ENCODE measurements around the gene FNDC3B. TPM values are rescaled to one million over a fixed set of nuclear protein-coding genes. Genes with fewer than 3 reads are reported as not detected.
A peak's percentile ranks its signal among the peaks of the same experiment; 100 is the strongest.

Gene FNDC3B
- total and polyA plus RNA-seq, 9 of the 15 experiments (the other 6 are each of a cell fraction or from before 2014, with no cell fraction given): 7.0 to 35.8 (median 16.2) TPM

GRCh38 chr3:172106989-172107388 is 67.6 kb downstream of the FNDC3B start:
- peak; percentile 87 for FAIRE-seq
- 3% methylated on average over 7 of the region's 7 CpGs for WGBS (ENCODE audit: insufficient coverage, low coverage, missing lambda C conversion rate)
- Histone ChIP-seq H3K27me3 (ENCODE audit: control insufficient read depth in 2 of 2, insufficient read depth in 2 of 2, low read length in 2 of 2) (no peaks in the 10 kb centered on the region), H3K9ac (ENCODE audit: insufficient read depth in 1 of 2, low read depth in 2 of 2, low read length in 2 of 2) (peak overlapping the region; percentile 9 to 32; a peak in 2 of 4 replicates), H3K79me2 (ENCODE audit: control insufficient read depth, insufficient read depth, low read length) (peaks cover 94% of the 10 kb centered on the region), H3K4me3 (no peak overlapping the region), H2AFZ (ENCODE audit: low read depth, low read length) (peak overlapping the region; percentile 54), H3K36me3 (ENCODE audit: control insufficient read depth, insufficient read depth, low read length) (peaks cover 2% of the 10 kb centered on the region; the same call in 1 of the 3 replicates), H3K9me1 (ENCODE audit: control insufficient read depth, insufficient read depth, low read length) (no peaks in the 10 kb centered on the region), H4K20me1 (replicated peaks; ENCODE audit: control insufficient read depth, insufficient read depth, low read length) (0 out of 2 replicates have a peak, but pooled peaks cover 5% of the 10 kb centered on the region), H3K4me1 (replicated peaks in 1 of 2; ENCODE audit: control insufficient read depth in 2 of 2, insufficient read depth in 2 of 2, low read length in 2 of 2) (peaks cover 8 to 41% of the 10 kb centered on the region in 2 experiments), H3K9me3 (replicated peaks; ENCODE audit: control insufficient read depth, insufficient read depth, low read depth, low read length) (no peaks in the 10 kb centered on the region), H3K4me2 (ENCODE audit: insufficient read depth, low read length) (0 out of 2 replicates have a peak overlapping the region, but pooled peaks have one; percentile 11), H3K27ac (ENCODE audit: extremely low read depth, low read depth, low read length) (peak overlapping the region; percentile 47; the same call in 2 of the 3 replicates)
- ATAC-seq: peak; percentile 81
- intact Hi-C loops (cut with micrococcal nuclease) (loop anchor here (2.0 to 5.0 kb wide), 2 partner anchors 40 to 68 kb away; partner anchors contain the start of gene FNDC3B), in situ Hi-C loops (cut with MboI) (no loop called here)
- BruUV-seq (replicated peaks): no TSS peak
- ChIA-PET POLR2A (interaction anchor here (1.1 to 1.5 kb wide), 2 partner anchors 9 to 12 kb away, joined by 3 read pairs; no protein-coding TSS in a partner anchor), CTCF (ENCODE audit: low intra/inter-chr PET ratio) (no interaction called here)
- peak in 3 of 4 experiments; percentile 24 to 84 (median 72) for DNase-seq (ENCODE audit: extremely low read depth in 1 of 4, low spot score in 3 of 4)
- TF ChIP-seq JUN (IDR thresholded peaks at IDR 0.05; ENCODE audit: borderline replicate concordance, low read depth, low read length) (peak; percentile 46; the same call in 1 of the 2 replicates), JUN (CRISPR knock-in tag; IDR thresholded peaks at IDR 0.05; ENCODE audit: borderline replicate concordance) (no peak), CEBPB (tag; IDR thresholded peaks at IDR 0.05) (0 out of 2 replicates have a peak, but pooled peaks have one; percentile 21), TBL1XR1 (IDR thresholded peaks at IDR 0.05; ENCODE audit: low read length in 2 of 2) (peak in 1 of 2 experiments; percentile 64; a peak in 2 of 4 replicates), U2AF2 (optimal IDR thresholded peaks at IDR 0.05; ENCODE audit: low read depth, low read length) (no peak), FOSL1 (tag; conservative IDR thresholded peaks at IDR 0.05) (peak; percentile 41; the same call in 1 of the 2 replicates), TEAD4 (IDR thresholded peaks at IDR 0.05; ENCODE audit: low read length) (peak; percentile 77), TEAD4 (CRISPR knock-in tag; IDR thresholded peaks at IDR 0.05; ENCODE audit: borderline replicate concordance) (no peak), ZBTB1 (CRISPR knock-in tag; IDR thresholded peaks at IDR 0.05; ENCODE audit: borderline replicate concordance, low read depth) (peak; percentile 95)
- TF ChIP-seq, protein P1, sequence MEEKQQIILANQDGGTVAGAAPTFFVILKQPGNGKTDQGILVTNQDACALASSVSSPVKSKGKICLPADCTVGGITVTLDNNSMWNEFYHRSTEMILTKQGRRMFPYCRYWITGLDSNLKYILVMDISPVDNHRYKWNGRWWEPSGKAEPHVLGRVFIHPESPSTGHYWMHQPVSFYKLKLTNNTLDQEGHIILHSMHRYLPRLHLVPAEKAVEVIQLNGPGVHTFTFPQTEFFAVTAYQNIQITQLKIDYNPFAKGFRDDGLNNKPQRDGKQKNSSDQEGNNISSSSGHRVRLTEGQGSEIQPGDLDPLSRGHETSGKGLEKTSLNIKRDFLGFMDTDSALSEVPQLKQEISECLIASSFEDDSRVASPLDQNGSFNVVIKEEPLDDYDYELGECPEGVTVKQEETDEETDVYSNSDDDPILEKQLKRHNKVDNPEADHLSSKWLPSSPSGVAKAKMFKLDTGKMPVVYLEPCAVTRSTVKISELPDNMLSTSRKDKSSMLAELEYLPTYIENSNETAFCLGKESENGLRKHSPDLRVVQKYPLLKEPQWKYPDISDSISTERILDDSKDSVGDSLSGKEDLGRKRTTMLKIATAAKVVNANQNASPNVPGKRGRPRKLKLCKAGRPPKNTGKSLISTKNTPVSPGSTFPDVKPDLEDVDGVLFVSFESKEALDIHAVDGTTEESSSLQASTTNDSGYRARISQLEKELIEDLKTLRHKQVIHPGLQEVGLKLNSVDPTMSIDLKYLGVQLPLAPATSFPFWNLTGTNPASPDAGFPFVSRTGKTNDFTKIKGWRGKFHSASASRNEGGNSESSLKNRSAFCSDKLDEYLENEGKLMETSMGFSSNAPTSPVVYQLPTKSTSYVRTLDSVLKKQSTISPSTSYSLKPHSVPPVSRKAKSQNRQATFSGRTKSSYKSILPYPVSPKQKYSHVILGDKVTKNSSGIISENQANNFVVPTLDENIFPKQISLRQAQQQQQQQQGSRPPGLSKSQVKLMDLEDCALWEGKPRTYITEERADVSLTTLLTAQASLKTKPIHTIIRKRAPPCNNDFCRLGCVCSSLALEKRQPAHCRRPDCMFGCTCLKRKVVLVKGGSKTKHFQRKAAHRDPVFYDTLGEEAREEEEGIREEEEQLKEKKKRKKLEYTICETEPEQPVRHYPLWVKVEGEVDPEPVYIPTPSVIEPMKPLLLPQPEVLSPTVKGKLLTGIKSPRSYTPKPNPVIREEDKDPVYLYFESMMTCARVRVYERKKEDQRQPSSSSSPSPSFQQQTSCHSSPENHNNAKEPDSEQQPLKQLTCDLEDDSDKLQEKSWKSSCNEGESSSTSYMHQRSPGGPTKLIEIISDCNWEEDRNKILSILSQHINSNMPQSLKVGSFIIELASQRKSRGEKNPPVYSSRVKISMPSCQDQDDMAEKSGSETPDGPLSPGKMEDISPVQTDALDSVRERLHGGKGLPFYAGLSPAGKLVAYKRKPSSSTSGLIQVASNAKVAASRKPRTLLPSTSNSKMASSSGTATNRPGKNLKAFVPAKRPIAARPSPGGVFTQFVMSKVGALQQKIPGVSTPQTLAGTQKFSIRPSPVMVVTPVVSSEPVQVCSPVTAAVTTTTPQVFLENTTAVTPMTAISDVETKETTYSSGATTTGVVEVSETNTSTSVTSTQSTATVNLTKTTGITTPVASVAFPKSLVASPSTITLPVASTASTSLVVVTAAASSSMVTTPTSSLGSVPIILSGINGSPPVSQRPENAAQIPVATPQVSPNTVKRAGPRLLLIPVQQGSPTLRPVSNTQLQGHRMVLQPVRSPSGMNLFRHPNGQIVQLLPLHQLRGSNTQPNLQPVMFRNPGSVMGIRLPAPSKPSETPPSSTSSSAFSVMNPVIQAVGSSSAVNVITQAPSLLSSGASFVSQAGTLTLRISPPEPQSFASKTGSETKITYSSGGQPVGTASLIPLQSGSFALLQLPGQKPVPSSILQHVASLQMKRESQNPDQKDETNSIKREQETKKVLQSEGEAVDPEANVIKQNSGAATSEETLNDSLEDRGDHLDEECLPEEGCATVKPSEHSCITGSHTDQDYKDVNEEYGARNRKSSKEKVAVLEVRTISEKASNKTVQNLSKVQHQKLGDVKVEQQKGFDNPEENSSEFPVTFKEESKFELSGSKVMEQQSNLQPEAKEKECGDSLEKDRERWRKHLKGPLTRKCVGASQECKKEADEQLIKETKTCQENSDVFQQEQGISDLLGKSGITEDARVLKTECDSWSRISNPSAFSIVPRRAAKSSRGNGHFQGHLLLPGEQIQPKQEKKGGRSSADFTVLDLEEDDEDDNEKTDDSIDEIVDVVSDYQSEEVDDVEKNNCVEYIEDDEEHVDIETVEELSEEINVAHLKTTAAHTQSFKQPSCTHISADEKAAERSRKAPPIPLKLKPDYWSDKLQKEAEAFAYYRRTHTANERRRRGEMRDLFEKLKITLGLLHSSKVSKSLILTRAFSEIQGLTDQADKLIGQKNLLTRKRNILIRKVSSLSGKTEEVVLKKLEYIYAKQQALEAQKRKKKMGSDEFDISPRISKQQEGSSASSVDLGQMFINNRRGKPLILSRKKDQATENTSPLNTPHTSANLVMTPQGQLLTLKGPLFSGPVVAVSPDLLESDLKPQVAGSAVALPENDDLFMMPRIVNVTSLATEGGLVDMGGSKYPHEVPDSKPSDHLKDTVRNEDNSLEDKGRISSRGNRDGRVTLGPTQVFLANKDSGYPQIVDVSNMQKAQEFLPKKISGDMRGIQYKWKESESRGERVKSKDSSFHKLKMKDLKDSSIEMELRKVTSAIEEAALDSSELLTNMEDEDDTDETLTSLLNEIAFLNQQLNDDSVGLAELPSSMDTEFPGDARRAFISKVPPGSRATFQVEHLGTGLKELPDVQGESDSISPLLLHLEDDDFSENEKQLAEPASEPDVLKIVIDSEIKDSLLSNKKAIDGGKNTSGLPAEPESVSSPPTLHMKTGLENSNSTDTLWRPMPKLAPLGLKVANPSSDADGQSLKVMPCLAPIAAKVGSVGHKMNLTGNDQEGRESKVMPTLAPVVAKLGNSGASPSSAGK (IDR thresholded peaks at IDR 0.05): peak; percentile 65
